Upper lobe of right lung (tissue), 1 donor: ENCODE data around the gene PMEPA1. TPM values are rescaled to one million over a fixed set of nuclear protein-coding genes. Genes with fewer than 3 reads are reported as not detected.

Experiments
- ATAC-seq: fragments of 200-7000 bp; cut with Tn5 transposase; one replicate; pipeline ENCODE4 v1.9.1; 2020; ENCODE audit warnings: mild to moderate bottlenecking, moderate library complexity
- DNase-seq: peaks from one replicate; pipeline ENCODE4 v3.0.0-alpha.2; 2020
- H3K27ac ChIP-seq: fragments of 200-600 bp; one replicate; pipeline ENCODE4 v1.8.0; 2022
- H3K27me3 ChIP-seq: fragments of 200-600 bp; one replicate; pipeline ENCODE4 v1.8.0; 2022; ENCODE audit warnings: mild to moderate bottlenecking
- H3K36me3 ChIP-seq: fragments of 200-600 bp; one replicate; pipeline ENCODE4 v1.8.0; 2022
- H3K4me1 ChIP-seq: fragments of 200-600 bp; one replicate; pipeline ENCODE4 v1.8.0; 2022
- H3K4me3 ChIP-seq: fragments of 200-600 bp; one replicate; pipeline ENCODE4 v1.8.0; 2022; ENCODE audit warnings: mild to moderate bottlenecking
- H3K9me3 ChIP-seq: fragments of 200-600 bp; one replicate; pipeline ENCODE4 v1.8.0; 2022
- CTCF ChIP-seq: fragments of 200-600 bp; IDR thresholded peaks from one replicate; pipeline ENCODE4 v1.8.0; 2022; ENCODE audit warnings: antibody characterized with exemption
- intact Hi-C: fragments of 100-400 bp; cut with DNase I; formaldehyde crosslinking; loops from one replicate; pipeline ENCODE4 v1.11.0; 2022
- total RNA-seq: library from RNA; stranded (reverse); fragmentation: NEBNext Ultra II Directional; extraction: Animal tissue kit (Norgen Biotek cat#: 25700); gene quantifications from one replicate; pipeline ENCODE4 v1.2.1, GENCODE V29; 2021
- donor health status: DM: no; HTN: yes; CAD: no; lungs with severe emphysema.

PMEPA1 gene
- total RNA-seq, 1 donor from 2014 or later = 49.1 TPM

- no peaks in the 10 kb centered on the region for H3K36me3 ChIP-seq
- no peaks in the 10 kb centered on the region for H3K27me3 ChIP-seq
- intact Hi-C loops = no loop called here
- no peak for DNase-seq
- no peak overlapping the region for H3K4me3 ChIP-seq
- no peak for TF ChIP-seq CTCF
- no peak for ATAC-seq
- H3K4me1 ChIP-seq = peaks cover 14% of the 10 kb centered on the region
- H3K9me3 ChIP-seq = no peaks in the 10 kb centered on the region
- no peak overlapping the region for H3K27ac ChIP-seq
These were observed 29.6 kb downstream of the PMEPA1 start for GRCh38 chr20:57680131-57680716.

GRCh38 chr20:57679113-57679512, 30.7 kb downstream of the PMEPA1 start:
- intact Hi-C loops = no loop called here
- no peak overlapping the region for H3K27ac ChIP-seq
- ATAC-seq = no peak
- H3K4me1 ChIP-seq = peaks cover 14% of the 10 kb centered on the region
- no peak overlapping the region for H3K4me3 ChIP-seq
- no peaks in the 10 kb centered on the region for H3K36me3 ChIP-seq
- no peaks in the 10 kb centered on the region for H3K9me3 ChIP-seq
- no peak for DNase-seq
- TF ChIP-seq CTCF = no peak
- H3K27me3 ChIP-seq = no peaks in the 10 kb centered on the region

- DNase-seq (no peak), ATAC-seq (no peak)
- no peaks in the 10 kb centered on the region for H3K27me3 ChIP-seq
- no peaks in the 10 kb centered on the region for H3K36me3 ChIP-seq
- H3K4me3 ChIP-seq = no peak overlapping the region
- H3K27ac ChIP-seq = no peak overlapping the region
- peaks cover 14% of the 10 kb centered on the region for H3K4me1 ChIP-seq
- no peak for TF ChIP-seq CTCF
- H3K9me3 ChIP-seq = no peaks in the 10 kb centered on the region
- intact Hi-C loops = no loop called here
These were observed 31.5 kb downstream of the PMEPA1 start for GRCh38 chr20:57678340-57678739.

GRCh38 chr20:57677584-57677982, 32.2 kb downstream of the PMEPA1 start:
- intact Hi-C loops = no loop called here
- Histone ChIP-seq H3K27ac (no peak overlapping the region), H3K27me3 (no peaks in the 10 kb centered on the region), H3K36me3 (no peaks in the 10 kb centered on the region), H3K4me1 (peaks cover 19% of the 10 kb centered on the region), H3K4me3 (no peak overlapping the region), H3K9me3 (no peaks in the 10 kb centered on the region)
- TF ChIP-seq CTCF = no peak
- ATAC-seq = no peak
- DNase-seq = no peak

- peak; percentile 15 for ATAC-seq
- Histone ChIP-seq H3K27me3 (no peaks in the 10 kb centered on the region), H3K4me3 (no peak overlapping the region), H3K4me1 (peaks cover 26% of the 10 kb centered on the region), H3K36me3 (no peaks in the 10 kb centered on the region), H3K9me3 (no peaks in the 10 kb centered on the region), H3K27ac (no peak overlapping the region)
- DNase-seq = no peak
- intact Hi-C loops = no loop called here
- no peak for TF ChIP-seq CTCF
These were observed 32.9 kb downstream of the PMEPA1 start for GRCh38 chr20:57676589-57677583.
